K562 (cell line): ENCODE data around the gene TLE4. TPM values are rescaled to one million over a fixed set of nuclear protein-coding genes. Genes with fewer than 3 reads are reported as not detected.

ENCODE experiments used
- E2F3 ChIP-seq: fragments of 250-450 bp; sonication (Bioruptor Pico); IDR thresholded peaks from 2 replicates; pipeline ENCODE4 v1.4.0; 2020; ENCODE audit warnings: mild to moderate bottlenecking
- ILF3 ChIP-seq: fragments of 450-650 bp; IDR thresholded peaks from 2 replicates; pipeline ENCODE4 v1.6.1; 2018; ENCODE audit warnings: antibody characterized with exemption, mild to moderate bottlenecking, moderate library complexity, borderline replicate concordance
- KAT7 ChIP-seq: sonication (generic); formaldehyde crosslinking; IDR thresholded peaks from 2 replicates; pipeline ENCODE4 v1.8.0; 2022; ENCODE audit warnings: missing genetic modification reagents, mild to moderate bottlenecking, borderline replicate concordance
- MEIS2 ChIP-seq: fragments of 450-650 bp; IDR thresholded peaks from 2 replicates; pipeline ENCODE4 v1.6.1; 2014; ENCODE audit warnings: mild to moderate bottlenecking; ENCODE audit not compliant: partially characterized antibody
- RBM14 ChIP-seq: fragments of 200-400 bp; formaldehyde crosslinking; IDR thresholded peaks from 2 replicates; pipeline ENCODE4 v1.6.1; 2018; ENCODE audit warnings: low read depth, mild to moderate bottlenecking, low read length, moderate library complexity, borderline replicate concordance; ENCODE audit not compliant: insufficient read depth
- SMAD4 ChIP-seq: fragments of 250-450 bp; sonication (Bioruptor Pico); conservative IDR thresholded peaks from 2 replicates; pipeline ENCODE4 v1.8.0; 2021; ENCODE audit warnings: inconsistent platforms, mild to moderate bottlenecking, moderate library complexity
- SP1 ChIP-seq: sonication (generic); formaldehyde crosslinking; IDR thresholded peaks from 2 replicates; pipeline ENCODE4 v1.8.1; 2022; ENCODE audit warnings: mild to moderate bottlenecking, missing genetic modification reagents
- ZMIZ1 ChIP-seq, 2 experiments: fragments of 150-350 bp in 1 of 2; IDR thresholded peaks; 2 replicates each; pipeline ENCODE4 v1.6.1; 2012 to 2016; ENCODE audit warnings: low read depth in 2 of 2, low read length in 2 of 2, mild to moderate bottlenecking in 1 of 2, moderate library complexity in 1 of 2
- ZNF407 ChIP-seq: fragments of 450-650 bp; IDR thresholded peaks from 2 replicates; pipeline ENCODE4 v1.6.1; 2016; ENCODE audit warnings: low read depth
- polyA plus RNA-seq, 8 experiments: library from polyadenylated mRNA; depleted of rRNA in 4 of 8; stranded (reverse) in 5 of 8; unstranded in 3 of 8; fragments of >200 nt; fragmentation: Nextera tagmentation in 2 of 8; fragmentation: Illumina TruSeq in 1 of 8; extraction: Ambion mirVana in 2 of 8; extraction: Trizol in 1 of 8; gene quantifications; 2 replicates each; pipeline versions ENCODE4 v1.2.1 to v1.2.3, GENCODE V29; 2011 to 2014; ENCODE audit warnings: inconsistent platforms in 1 of 8, missing spikeins in 1 of 8
- total RNA-seq, 7 experiments: library from RNA; depleted of rRNA in 6 of 7; stranded (reverse); fragments of >200 nt in 6 of 7; fragmentation: Illumina TruSeq in 2 of 7; extraction: Trizol in 2 of 7; gene quantifications; 2 replicates each; pipeline versions ENCODE4 v1.2.1 to v1.2.3, GENCODE V29; 2011 to 2021; ENCODE audit warnings: low replicate concordance in 1 of 7
- TF ChIP-seq, protein P1 (sequence below): fragments of 450-650 bp; formaldehyde crosslinking; IDR thresholded peaks from 2 replicates; pipeline ENCODE4 v1.4.0; 2020; ENCODE audit warnings: mild to moderate bottlenecking, moderate library complexity

Gene TLE4
- total and polyA plus RNA-seq, 9 of the 15 experiments (the other 6 are each of a cell fraction or from before 2014, with no cell fraction given) = 1.1 to 8.8 (median 5.7) TPM

GRCh38 chr9:79656169-79656568 is 84.4 kb downstream of the TLE4 start (continued):
- TF ChIP-seq ZNF407 (no peak), E2F3 (CRISPR knock-in tag) (no peak), MEIS2 (no peak), SP1 (CRISPR knock-in tag) (no peak), SMAD4 (CRISPR knock-in tag) (no peak), ILF3 (no peak), ZMIZ1 (IDR thresholded peaks at IDR 0.05; ENCODE audit: low read depth in 2 of 2, low read length in 2 of 2) (no peak), RBM14 (no peak), KAT7 (no peak)
- TF ChIP-seq, protein P1, sequence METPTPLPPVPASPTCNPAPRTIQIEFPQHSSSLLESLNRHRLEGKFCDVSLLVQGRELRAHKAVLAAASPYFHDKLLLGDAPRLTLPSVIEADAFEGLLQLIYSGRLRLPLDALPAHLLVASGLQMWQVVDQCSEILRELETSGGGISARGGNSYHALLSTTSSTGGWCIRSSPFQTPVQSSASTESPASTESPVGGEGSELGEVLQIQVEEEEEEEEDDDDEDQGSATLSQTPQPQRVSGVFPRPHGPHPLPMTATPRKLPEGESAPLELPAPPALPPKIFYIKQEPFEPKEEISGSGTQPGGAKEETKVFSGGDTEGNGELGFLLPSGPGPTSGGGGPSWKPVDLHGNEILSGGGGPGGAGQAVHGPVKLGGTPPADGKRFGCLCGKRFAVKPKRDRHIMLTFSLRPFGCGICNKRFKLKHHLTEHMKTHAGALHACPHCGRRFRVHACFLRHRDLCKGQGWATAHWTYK (CRISPR knock-in tag) = no peak
